ENCODE data around the gene CAPZB.

DNA sequence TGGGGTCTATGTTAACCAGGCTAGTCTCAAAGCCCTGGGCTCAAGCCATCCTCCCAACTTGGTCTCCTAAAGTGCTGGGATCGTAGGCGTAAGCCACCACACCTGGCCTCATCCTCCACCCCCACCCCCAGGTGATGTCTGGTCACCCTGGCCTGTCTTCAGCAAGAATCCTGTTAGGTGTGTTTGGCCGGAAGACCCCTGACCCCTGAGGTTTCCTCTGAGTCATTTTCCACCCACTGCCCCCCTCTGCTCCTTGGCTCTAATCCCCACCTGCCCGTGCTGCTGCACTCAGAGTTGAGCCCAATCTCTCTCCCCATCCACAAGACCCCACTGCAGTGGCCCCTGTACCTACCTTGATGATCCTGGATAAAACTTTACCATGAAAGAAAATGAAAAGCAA lies 148.1 kb downstream of the CAPZB start:
- TF ChIP-seq POLR2AphosphoS5 (IDR thresholded peaks at IDR 0.05; ENCODE audit: low read depth, low read length) = no peak
- TF ChIP-seq, protein P1, sequence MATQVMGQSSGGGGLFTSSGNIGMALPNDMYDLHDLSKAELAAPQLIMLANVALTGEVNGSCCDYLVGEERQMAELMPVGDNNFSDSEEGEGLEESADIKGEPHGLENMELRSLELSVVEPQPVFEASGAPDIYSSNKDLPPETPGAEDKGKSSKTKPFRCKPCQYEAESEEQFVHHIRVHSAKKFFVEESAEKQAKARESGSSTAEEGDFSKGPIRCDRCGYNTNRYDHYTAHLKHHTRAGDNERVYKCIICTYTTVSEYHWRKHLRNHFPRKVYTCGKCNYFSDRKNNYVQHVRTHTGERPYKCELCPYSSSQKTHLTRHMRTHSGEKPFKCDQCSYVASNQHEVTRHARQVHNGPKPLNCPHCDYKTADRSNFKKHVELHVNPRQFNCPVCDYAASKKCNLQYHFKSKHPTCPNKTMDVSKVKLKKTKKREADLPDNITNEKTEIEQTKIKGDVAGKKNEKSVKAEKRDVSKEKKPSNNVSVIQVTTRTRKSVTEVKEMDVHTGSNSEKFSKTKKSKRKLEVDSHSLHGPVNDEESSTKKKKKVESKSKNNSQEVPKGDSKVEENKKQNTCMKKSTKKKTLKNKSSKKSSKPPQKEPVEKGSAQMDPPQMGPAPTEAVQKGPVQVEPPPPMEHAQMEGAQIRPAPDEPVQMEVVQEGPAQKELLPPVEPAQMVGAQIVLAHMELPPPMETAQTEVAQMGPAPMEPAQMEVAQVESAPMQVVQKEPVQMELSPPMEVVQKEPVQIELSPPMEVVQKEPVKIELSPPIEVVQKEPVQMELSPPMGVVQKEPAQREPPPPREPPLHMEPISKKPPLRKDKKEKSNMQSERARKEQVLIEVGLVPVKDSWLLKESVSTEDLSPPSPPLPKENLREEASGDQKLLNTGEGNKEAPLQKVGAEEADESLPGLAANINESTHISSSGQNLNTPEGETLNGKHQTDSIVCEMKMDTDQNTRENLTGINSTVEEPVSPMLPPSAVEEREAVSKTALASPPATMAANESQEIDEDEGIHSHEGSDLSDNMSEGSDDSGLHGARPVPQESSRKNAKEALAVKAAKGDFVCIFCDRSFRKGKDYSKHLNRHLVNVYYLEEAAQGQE (IDR thresholded peaks at IDR 0.05; ENCODE audit: insufficient read depth in 1 of 2, low read depth in 2 of 2, low read length in 2 of 2) = no peak
- no peak for TF ChIP-seq TAF1 (IDR thresholded peaks at IDR 0.05; ENCODE audit: borderline replicate concordance, insufficient read depth, low read length)
